Kidney tubule cell (primary cell): ENCODE results near the gene ACVRL1.
A peak's percentile ranks its signal among the peaks of the same experiment; 100 is the strongest.

Experiments
- DNase-seq: peaks from one replicate; pipeline ENCODE4 v3.0.0-alpha.2; 2018; ENCODE audit warnings: low spot score

The ACVRL1 gene

DNA sequence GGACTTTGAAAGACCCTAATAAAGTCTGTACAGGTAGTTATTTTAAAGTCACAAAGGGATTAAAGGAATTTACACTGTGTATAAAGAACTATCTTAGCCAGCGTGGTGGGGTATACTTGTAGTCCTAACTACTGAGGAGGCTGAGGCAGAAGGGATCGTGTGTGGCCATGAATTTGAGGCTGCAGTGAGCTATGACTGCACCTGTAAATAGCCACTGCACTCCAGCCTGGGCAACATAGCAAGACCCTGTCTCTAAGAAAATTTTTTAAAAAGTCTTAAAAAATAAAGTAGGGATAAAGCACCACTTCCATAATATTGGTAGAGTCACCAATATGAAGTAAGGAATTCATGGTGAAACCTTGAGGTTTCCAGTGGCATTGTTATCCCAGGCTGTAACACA lies 62.3 kb downstream of the ACVRL1 start:
- no peak for DNase-seq

DNA sequence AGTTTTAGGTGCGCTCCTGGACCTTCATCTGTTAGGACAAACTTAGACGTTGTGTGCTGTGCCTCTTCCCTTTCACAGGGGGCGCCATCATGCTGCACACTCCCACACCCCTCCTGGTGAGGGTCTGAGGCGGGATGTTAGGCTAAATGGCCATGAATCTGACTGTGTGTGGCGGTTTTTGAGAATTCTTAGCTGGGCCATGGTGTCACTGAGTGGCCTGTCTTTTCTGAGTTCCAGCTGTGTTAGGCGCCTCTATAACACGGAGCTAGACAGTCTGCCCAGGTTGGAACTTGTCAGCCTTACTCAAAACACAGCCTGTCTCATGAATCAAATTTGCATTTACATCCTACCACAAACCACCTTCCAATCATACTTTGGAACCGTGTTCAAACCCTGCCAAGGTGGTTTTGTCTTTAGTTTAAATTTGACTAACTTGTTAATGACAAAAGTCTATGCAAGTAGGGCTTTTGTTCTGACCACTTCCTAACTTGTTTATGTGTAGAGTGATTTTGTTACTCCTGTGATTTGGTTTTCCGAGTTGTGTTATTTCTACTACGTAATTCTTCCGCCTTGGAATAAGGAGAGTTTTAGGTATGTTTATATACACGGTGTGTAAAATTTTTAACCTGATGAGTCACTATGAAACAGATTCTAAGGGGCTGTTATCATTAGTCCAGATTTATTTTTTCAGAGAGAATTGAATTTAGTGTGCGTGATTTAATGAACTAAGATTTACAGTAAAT lies 63.8 kb downstream of the ACVRL1 start:
- peak; percentile 82 for DNase-seq

DNA sequence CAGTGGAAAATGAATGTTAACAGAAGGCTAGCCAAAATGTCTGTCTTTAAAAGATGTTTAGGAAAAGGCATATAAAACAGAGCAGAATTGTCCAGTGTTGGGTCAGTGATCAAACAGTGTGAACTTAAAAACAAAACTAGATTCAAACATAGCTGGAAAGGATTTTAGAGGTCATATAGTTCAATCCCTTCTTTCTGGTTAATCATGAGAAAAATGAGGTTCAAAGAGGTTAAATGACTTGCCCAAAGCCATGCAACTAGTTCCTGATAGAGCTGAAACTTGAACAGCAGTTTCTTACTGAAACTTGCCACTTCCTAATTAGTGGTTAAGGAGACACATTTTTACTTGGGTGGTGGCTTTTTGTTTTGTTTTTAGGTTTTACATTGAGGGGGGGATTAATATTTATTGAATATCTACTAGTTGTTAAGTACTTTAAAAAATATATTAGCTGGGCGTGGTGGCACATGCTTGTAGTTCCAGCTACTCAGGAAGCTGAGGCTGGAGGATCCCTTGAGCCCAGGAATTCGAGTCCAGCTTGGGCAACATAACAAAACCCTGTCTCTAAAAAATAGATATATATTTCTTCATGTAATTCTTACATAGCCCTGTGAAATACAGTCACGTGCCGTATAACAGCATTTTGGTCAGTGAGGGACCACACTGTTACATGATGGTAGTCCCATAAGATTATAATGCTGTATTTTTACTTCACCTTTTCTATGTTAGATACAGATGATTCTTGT lies 64.5 kb downstream of the ACVRL1 start:
- DNase-seq = peak; percentile 36

DNA sequence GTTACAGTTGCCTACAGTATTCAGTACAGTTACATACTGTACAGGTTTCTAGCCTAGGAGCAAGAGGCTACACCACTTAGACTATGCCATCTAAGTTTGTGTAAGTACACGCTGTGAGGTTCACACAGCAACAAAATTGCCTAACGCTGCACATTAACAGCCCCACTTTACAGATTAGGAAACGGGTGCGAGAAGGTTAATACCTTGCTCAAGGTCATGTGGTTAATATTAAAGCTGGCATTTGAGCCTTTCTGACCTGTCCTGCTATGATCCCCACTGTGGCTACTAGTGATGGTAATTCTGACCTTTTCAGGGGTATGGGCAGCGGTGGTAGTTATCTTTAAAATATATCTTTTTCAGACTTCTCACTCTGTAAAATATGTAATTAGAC lies 65.1 kb downstream of the ACVRL1 start:
- no peak for DNase-seq

DNA sequence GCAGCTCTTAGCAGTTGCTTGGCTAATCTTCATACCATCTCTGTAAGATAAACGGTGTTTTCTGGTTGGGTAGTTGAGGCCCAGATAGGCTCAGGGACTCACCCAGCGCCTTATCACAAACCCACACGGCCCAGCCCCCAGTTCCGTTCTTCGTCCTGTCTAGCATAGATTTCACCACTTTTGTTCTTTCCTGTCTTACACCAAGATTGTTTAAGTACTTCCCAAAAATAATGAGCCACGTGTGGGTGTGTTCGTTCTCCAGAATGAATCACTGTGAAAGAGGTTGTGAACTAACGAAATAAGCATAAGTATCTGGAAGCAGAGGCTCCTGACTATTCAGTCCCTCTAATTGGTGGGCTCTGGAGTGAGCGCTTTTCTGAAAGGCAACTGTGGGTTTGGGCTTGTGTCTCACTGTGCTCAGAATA lies 65.6 kb downstream of the ACVRL1 start:
- DNase-seq = peak; percentile 40
